ENCODE results near the gene KCNMB1.

DNA sequence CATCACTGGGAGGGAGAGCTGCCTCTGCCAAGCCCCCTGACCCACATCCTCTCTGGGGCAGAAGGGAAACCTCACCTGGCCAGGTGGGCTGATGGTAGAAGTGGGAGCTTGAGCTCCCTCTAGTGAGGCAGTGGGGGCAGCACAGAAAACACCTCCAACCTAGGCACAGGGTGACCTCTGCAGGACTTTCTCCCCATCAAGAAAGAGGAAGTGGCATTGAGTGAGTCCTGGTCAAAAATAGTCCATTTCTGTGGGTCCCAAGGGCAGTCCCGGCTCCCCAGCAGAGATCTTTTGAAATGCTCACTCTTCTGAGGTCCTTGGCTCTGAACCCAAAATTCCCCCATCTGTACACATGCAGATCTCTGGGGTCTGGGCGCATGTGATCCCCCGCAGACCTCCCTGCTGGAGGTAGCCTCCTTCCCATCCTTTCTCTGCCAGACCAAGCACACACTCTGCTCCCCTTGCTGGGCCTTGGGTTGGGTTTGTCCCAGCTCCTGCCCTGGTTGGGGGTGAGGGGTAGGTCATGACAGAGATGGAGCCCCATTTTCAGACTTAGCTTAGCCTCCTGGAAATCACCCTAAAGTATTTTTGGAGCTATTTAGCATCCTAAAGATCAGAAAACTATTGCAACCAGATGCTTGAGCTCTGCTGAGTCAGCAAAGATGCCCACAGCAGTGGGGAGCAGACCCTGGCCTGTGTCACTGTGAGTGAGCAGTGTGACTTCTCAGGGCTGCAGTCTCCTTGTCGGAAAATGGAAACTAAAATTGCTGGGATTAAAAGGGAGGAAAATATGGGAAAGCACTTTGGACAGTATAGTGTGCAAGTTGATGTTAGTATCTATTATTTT lies 50.0 kb downstream of the KCNMB1 start:
- TF ChIP-seq, protein P1, sequence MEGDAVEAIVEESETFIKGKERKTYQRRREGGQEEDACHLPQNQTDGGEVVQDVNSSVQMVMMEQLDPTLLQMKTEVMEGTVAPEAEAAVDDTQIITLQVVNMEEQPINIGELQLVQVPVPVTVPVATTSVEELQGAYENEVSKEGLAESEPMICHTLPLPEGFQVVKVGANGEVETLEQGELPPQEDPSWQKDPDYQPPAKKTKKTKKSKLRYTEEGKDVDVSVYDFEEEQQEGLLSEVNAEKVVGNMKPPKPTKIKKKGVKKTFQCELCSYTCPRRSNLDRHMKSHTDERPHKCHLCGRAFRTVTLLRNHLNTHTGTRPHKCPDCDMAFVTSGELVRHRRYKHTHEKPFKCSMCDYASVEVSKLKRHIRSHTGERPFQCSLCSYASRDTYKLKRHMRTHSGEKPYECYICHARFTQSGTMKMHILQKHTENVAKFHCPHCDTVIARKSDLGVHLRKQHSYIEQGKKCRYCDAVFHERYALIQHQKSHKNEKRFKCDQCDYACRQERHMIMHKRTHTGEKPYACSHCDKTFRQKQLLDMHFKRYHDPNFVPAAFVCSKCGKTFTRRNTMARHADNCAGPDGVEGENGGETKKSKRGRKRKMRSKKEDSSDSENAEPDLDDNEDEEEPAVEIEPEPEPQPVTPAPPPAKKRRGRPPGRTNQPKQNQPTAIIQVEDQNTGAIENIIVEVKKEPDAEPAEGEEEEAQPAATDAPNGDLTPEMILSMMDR (IDR thresholded peaks at IDR 0.05; ENCODE audit: poor library complexity, severe bottlenecking): no peak
- no peak for TF ChIP-seq SMC3 (conservative IDR thresholded peaks at IDR 0.05; ENCODE audit: poor library complexity)
- no peak for TF ChIP-seq EP300 (conservative IDR thresholded peaks at IDR 0.05; ENCODE audit: poor library complexity, severe bottlenecking)
- no peak for TF ChIP-seq RAD21 (conservative IDR thresholded peaks at IDR 0.05)
- TF ChIP-seq POLR2AphosphoS5 (IDR thresholded peaks at IDR 0.05): no peak
- TF ChIP-seq TAF1 (IDR thresholded peaks at IDR 0.05; ENCODE audit: low read depth): no peak
- no peak for TF ChIP-seq EZH2 (IDR thresholded peaks at IDR 0.05; ENCODE audit: borderline replicate concordance, insufficient read depth, low read length, poor library complexity, severe bottlenecking)
